ENCODE measurements around the gene RAB7A. TPM values are rescaled to one million over a fixed set of nuclear protein-coding genes. Genes with fewer than 3 reads are reported as not detected.

RAB7A gene
- total and polyA plus RNA-seq, 2 experiments from 2014 or later: 89.8 to 156 TPM

- H3K36me3 ChIP-seq (ENCODE audit: insufficient read depth): no peaks in the 10 kb centered on the region; the same call in 1 of the 2 replicates
- ATAC-seq (no peak), DNase-seq (ENCODE audit: low spot score) (no peak)
- peaks cover 14% of the 10 kb centered on the region for H3K4me1 Mint-ChIP-seq
- H4K20me1 ChIP-seq (replicated peaks; ENCODE audit: insufficient read depth): no peaks in the 10 kb centered on the region
- H3K4me2 ChIP-seq: no peak overlapping the region
- H2AFZ ChIP-seq: no peak overlapping the region
- no peak for TF ChIP-seq REST (IDR thresholded peaks at IDR 0.05; ENCODE audit: unreplicated experiment)
- TF ChIP-seq CREB1 (CRISPR knock-in tag; IDR thresholded peaks at IDR 0.05; ENCODE audit: low read depth): no peak
- TF ChIP-seq EZH2phosphoT487 (IDR thresholded peaks at IDR 0.05; ENCODE audit: unreplicated experiment): no peak
- TF ChIP-seq ZNF331 (CRISPR knock-in tag; IDR thresholded peaks at IDR 0.05; ENCODE audit: low read depth): no peak
- no peak for TF ChIP-seq JUNB (IDR thresholded peaks at IDR 0.05; ENCODE audit: unreplicated experiment)
- no peak for TF ChIP-seq POLR2AphosphoS5 (IDR thresholded peaks at IDR 0.05; ENCODE audit: low read depth)
- no peak for TF ChIP-seq STAT1 (IDR thresholded peaks at IDR 0.05; ENCODE audit: unreplicated experiment)
- TF ChIP-seq EZH2 (IDR thresholded peaks at IDR 0.05; ENCODE audit: low read depth, unreplicated experiment): no peak
- no peak for TF ChIP-seq NANOG (IDR thresholded peaks at IDR 0.05; ENCODE audit: borderline replicate concordance)
- TF ChIP-seq ZNF462 (CRISPR knock-in tag; IDR thresholded peaks at IDR 0.05): no peak
- no peak overlapping the region for H3K27ac Mint-ChIP-seq
- no peaks in the 10 kb centered on the region for H3K79me2 ChIP-seq (replicated peaks; ENCODE audit: insufficient read depth)
- no peaks in the 10 kb centered on the region; the same call in 1 of the 2 replicates for H3K4me1 ChIP-seq (ENCODE audit: insufficient read depth)
- H3K36me3 Mint-ChIP-seq (ENCODE audit: low read depth): peaks cover 46% of the 10 kb centered on the region
- no peaks in the 10 kb centered on the region for H3K27me3 ChIP-seq (ENCODE audit: insufficient read depth)
- no peak overlapping the region for H3K4me3 Mint-ChIP-seq
- no peak overlapping the region for H3K4me3 ChIP-seq
- peaks cover 60% of the 10 kb centered on the region for H3K9me3 Mint-ChIP-seq
- no peaks in the 10 kb centered on the region for H3F3A ChIP-seq (replicated peaks; ENCODE audit: low read depth)
- no peaks in the 10 kb centered on the region for H3K9me2 ChIP-seq (ENCODE audit: insufficient read depth)
- H3K27me3 Mint-ChIP-seq (ENCODE audit: insufficient read depth, low read depth, poor library complexity): peaks cover 12% of the 10 kb centered on the region
- no peak overlapping the region for H3K27ac ChIP-seq (ENCODE audit: low read depth)
Observed at GRCh38 chr3:128861491-128861890, 135.5 kb downstream of the RAB7A start.
